Breast epithelium (tissue), 4 donors: ENCODE measurements around the gene UBAP1L. TPM values are rescaled to one million over a fixed set of nuclear protein-coding genes. Genes with fewer than 3 reads are reported as not detected.

ENCODE experiments used
- DNase-seq, 2 donors: peaks; one replicate each; pipeline ENCODE4 v3.0.0-alpha.2; 2019; ENCODE audit warnings: low spot score in 2 of 2
- H3K27ac ChIP-seq, 2 donors: fragments of 200-600 bp; sonication (generic) in 1 of 2; one replicate each; pipeline ENCODE4 v1.5.1; 2016 to 2019; ENCODE audit warnings: mild to moderate bottlenecking in 1 of 2
- H3K27me3 ChIP-seq, 2 donors: fragments of 200-600 bp; sonication (generic) in 1 of 2; one replicate each; pipeline versions ENCODE4 v1.5.1 to v1.6.0; 2017 to 2019; ENCODE audit warnings: control low read depth in 1 of 2, mild to moderate bottlenecking in 1 of 2
- H3K36me3 ChIP-seq: fragments of 200-600 bp; one replicate; pipeline ENCODE4 v1.5.1; 2019
- H3K4me1 ChIP-seq, 2 donors: fragments of 200-600 bp; sonication (generic); one replicate each; pipeline ENCODE4 v1.5.1; 2016 to 2019; ENCODE audit warnings: control low read depth in 1 of 2
- H3K4me3 ChIP-seq, 3 donors: fragments of 200-600 bp; sonication (generic); 1 replicate in 2 of 3; 2 replicates in 1 of 3; pipeline ENCODE4 v1.5.1; 2016 to 2019; ENCODE audit warnings: mild to moderate bottlenecking in 3 of 3, moderate library complexity in 2 of 3
- H3K9me3 ChIP-seq, 2 donors: fragments of 200-600 bp; sonication (generic) in 1 of 2; one replicate each; pipeline ENCODE4 v1.5.1; 2016 to 2019; ENCODE audit warnings: control low read depth in 1 of 2
- CTCF ChIP-seq, 3 donors: fragments of 450-650 bp; IDR thresholded peaks; one replicate each; pipeline ENCODE4 v1.5.1; 2016 to 2017; ENCODE audit warnings: antibody characterized with exemption in 3 of 3, mild to moderate bottlenecking in 3 of 3, moderate library complexity in 3 of 3
- POLR2A ChIP-seq: fragments of 450-650 bp; IDR thresholded peaks from one replicate; pipeline ENCODE4 v1.6.1; 2016; ENCODE audit warnings: antibody characterized with exemption, mild to moderate bottlenecking, moderate library complexity
- POLR2AphosphoS5 ChIP-seq, 3 donors: sonication (generic); formaldehyde crosslinking; IDR thresholded peaks; one replicate each; pipeline ENCODE4 v1.6.1; 2017; ENCODE audit warnings: antibody characterized with exemption in 3 of 3
- intact Hi-C: fragments of 100-400 bp; cut with DNase I; formaldehyde crosslinking; loops from one replicate; pipeline ENCODE4 v1.15.1; 2023; ENCODE audit warnings: low total_unique reads
- total RNA-seq, 3 donors: library from RNA; depleted of rRNA; stranded (reverse); fragments of >200 nt; gene quantifications; one replicate each; pipeline ENCODE4 v1.1.0, GENCODE V29; 2016

UBAP1L gene
- total RNA-seq, 3 donors from 2014 or later: 3.7 to 10.0 (median 7.2) TPM

- Histone ChIP-seq H3K36me3 (peaks cover 5% of the 10 kb centered on the region), H3K9me3 (no peaks in the 10 kb centered on the region), H3K27ac (no peak overlapping the region), H3K27me3 (no peaks in the 10 kb centered on the region), H3K4me1 (no peaks in the 10 kb centered on the region), H3K4me3 (no peak overlapping the region)
- intact Hi-C loops: loop anchor here (10.0 kb wide), 1 partner anchor 65 kb away; no protein-coding TSS in a partner anchor
- DNase-seq: no peak
- TF ChIP-seq POLR2AphosphoS5 (IDR thresholded peaks at IDR 0.05) (no peak), POLR2A (no peak), CTCF (IDR thresholded peaks at IDR 0.05) (no peak)
Measured at GRCh38 chr15:65099336-65099735, 15.7 kb downstream of the UBAP1L start.

DNA sequence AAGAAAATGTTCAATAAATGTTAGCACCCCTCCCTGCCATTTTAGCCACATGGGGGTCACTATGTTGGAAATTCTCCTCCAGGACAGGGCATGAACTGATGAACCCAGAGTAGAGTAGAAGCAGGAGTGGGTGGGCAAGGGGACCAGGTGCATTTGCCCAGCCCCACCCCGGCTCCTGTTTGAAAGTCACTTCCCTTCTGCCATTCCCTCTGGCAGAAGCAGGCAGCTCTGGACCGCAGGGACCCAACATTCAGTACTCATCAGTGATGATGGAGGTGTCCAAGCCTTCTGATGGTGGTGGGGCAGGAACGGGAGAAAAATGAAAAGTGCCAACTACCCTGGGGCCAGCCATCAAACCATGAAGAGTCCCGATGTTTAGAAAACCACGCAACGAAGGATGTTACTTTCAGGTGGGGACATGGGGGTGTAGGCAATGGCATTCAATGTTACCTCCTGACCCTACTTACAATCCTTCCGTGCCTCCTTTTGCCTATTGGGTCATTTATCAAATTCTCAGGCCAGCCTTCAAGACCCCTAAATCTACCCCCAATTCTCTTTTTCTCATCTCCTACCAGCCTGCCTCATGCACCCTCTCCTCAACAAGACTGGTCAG is 17.2 kb downstream of the UBAP1L start:
- H3K4me3 ChIP-seq: no peak overlapping the region
- H3K9me3 ChIP-seq: no peaks in the 10 kb centered on the region
- H3K27ac ChIP-seq: no peak overlapping the region
- no peak for TF ChIP-seq POLR2AphosphoS5 (IDR thresholded peaks at IDR 0.05)
- no peak for TF ChIP-seq CTCF (IDR thresholded peaks at IDR 0.05)
- TF ChIP-seq POLR2A: no peak
- no peaks in the 10 kb centered on the region for H3K27me3 ChIP-seq
- H3K4me1 ChIP-seq: no peaks in the 10 kb centered on the region
- peaks cover 5% of the 10 kb centered on the region for H3K36me3 ChIP-seq
- intact Hi-C loops: loop anchor here (10.0 kb wide), 1 partner anchor 63 kb away; no protein-coding TSS in a partner anchor
- no peak for DNase-seq

DNA sequence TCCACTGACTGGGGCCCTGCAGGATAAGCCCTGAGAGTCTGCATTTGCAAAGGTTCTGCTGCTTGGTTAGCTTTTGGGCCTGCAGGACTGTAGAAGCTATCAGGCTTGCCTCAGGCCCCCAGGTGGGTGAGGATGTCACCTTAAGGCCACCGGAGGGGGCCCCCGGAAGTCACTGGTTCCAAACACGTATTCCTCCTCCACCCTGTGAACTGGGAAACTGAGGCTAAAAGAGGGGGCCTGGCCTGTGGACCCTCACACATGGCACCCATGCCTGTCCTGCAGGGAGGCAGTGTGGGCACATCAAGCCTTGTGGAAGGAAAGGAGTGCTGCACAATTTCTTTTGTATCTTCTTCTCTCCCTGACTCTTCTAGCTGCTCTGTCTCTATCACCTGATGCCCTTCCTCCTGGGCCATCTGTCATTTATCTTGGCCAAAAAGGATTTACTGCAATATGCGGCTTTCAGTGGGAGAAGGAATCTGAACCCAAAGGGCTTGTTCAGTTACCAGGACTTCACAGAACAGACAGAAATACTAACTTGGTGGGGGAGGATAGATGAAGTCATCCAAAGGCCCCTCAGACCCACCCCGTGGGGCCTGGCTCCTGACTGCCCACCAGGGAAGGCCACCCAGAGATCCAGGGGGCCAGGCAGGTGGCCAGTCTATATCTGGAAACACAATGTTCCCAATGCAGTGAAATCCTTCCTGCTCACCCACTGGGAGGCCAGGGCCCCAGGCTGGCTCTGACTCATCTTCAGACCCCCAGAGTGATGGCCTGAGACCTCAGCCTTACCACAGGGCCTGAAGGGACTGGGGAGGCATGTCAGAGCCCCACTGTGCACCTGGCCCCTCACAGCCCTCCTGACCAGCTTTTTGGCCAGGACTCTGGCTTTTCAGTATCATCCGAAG is 18.3 kb downstream of the UBAP1L start:
- no peak overlapping the region for H3K27ac ChIP-seq
- TF ChIP-seq POLR2AphosphoS5 (IDR thresholded peaks at IDR 0.05) (no peak), CTCF (IDR thresholded peaks at IDR 0.05) (no peak), POLR2A (no peak)

GRCh38 chr15:65095747-65096104 is 19.3 kb downstream of the UBAP1L start:
- H3K27ac ChIP-seq: no peak overlapping the region
- H3K27me3 ChIP-seq: no peaks in the 10 kb centered on the region
- H3K9me3 ChIP-seq: no peaks in the 10 kb centered on the region
- intact Hi-C loops: loop anchor here (10.0 kb wide), 1 partner anchor 61 kb away; no protein-coding TSS in a partner anchor
- TF ChIP-seq POLR2AphosphoS5 (IDR thresholded peaks at IDR 0.05) (no peak), CTCF (IDR thresholded peaks at IDR 0.05) (no peak), POLR2A (no peak)
- H3K4me3 ChIP-seq: no peak overlapping the region
- no peaks in the 10 kb centered on the region for H3K4me1 ChIP-seq
- DNase-seq: no peak
- H3K36me3 ChIP-seq: peaks cover 5% of the 10 kb centered on the region

More for the DNA sequence above, 18.3 kb downstream of the UBAP1L start:
- H3K4me1 ChIP-seq: no peaks in the 10 kb centered on the region
- no peak overlapping the region for H3K4me3 ChIP-seq
- intact Hi-C loops: loop anchor here (10.0 kb wide), 1 partner anchor 62 kb away; no protein-coding TSS in a partner anchor
- DNase-seq: no peak
- H3K27me3 ChIP-seq: no peaks in the 10 kb centered on the region
- peaks cover 5% of the 10 kb centered on the region for H3K36me3 ChIP-seq
- no peaks in the 10 kb centered on the region for H3K9me3 ChIP-seq
